Activated CD8-positive, alpha-beta memory T cell treated with anti-CD3 and anti-CD28 coated beads for 48 hours (primary cell): ENCODE measurements around the gene PLIN4.
"Not testable (repeated sequence)": the region's sequence is repeated elsewhere in the genome, so short reads cannot be mapped to it uniquely, and the experiment has no call there.

Experiments
- DNase-seq, 3 experiments: peaks; one replicate each; pipeline ENCODE4 v3.0.0-alpha.2; 2020; ENCODE audit warnings: low read depth in 2 of 3, low spot score in 2 of 3

PLIN4 gene

DNA sequence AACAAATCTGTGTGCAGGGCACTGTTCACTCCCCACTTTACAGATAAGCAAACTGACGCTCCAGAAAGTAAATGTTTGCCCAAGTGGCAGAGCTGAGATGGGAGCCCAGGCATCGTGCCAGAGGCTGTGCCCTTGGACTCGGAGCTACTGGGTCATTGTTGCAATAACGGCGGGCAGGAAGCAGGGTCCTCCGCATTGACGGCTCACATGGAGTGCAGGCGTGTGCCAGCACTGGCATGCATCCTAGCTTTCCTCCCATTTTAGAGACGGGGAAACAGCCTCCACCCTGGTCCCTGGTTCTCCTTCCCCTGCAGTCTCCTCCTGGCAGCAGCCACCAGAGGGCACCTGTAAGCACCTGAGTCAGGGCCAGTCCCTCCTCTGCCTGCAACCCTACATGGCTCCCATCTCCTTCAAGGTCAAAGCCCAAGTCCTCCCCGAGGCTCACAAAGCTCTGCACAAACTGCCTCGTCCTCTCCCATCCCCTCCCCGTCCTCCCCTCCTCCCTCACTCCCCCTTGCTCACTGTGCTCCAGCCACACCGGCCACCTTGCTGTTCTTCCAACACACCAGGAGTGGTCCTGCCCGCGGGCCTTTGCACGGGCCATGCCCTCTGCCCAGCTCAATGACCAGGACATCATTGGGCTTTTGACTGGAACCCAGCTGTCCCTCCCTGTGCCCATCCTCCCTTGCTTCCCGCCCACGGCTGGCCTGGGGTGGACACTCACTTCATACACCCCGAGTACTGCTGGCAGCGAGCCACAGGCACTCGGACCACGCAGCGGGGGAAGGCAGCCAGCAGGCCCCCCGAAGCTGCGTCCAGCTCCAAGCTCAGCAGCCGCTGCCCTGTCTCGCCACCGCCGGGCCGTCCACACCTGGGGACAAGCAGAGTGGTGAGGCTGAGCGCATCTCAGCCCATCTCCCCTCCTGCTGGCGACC lies 29.3 kb upstream of the PLIN4 start:
- no peak for DNase-seq

DNA sequence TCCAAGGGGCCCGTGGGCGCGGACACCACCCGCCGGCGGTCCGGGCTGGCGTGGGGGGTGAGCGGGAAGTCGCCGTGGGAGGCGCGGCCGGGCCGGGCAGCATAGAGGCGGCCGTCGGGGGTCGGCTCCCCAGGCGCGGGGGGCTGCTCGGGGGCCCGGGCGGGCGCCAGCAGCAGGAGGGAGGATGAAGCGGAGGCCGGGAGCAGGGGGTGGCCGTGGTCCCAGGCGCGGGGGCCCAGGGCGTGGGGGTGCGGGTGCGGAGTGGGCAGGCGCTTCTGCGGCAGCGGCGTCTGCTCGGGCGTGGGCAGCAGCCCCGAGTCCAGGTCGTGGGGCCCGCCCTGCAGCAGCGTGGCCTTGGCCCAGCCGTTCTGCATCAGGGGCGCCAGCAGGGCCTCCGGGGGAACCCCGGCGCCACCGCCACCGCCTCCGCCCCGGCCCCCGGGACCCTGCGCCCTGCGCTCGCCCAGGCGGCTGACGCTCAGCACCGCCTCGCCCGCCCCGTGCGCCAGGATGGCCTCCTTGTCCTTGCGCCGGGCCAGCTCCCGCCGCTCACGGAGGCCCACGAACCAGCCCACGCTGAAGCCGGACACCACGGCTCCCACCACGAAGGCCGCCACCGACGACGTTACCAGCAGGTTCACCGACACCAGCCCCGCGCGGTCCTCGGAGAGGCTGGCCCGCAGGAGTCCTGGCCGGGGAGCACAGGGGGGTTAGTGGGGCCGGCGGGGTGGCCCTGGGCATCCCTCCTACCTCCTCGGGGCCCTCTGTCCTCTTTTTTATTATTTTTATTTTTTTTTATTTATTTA lies 25.8 kb upstream of the PLIN4 start:
- no peak for DNase-seq

DNA sequence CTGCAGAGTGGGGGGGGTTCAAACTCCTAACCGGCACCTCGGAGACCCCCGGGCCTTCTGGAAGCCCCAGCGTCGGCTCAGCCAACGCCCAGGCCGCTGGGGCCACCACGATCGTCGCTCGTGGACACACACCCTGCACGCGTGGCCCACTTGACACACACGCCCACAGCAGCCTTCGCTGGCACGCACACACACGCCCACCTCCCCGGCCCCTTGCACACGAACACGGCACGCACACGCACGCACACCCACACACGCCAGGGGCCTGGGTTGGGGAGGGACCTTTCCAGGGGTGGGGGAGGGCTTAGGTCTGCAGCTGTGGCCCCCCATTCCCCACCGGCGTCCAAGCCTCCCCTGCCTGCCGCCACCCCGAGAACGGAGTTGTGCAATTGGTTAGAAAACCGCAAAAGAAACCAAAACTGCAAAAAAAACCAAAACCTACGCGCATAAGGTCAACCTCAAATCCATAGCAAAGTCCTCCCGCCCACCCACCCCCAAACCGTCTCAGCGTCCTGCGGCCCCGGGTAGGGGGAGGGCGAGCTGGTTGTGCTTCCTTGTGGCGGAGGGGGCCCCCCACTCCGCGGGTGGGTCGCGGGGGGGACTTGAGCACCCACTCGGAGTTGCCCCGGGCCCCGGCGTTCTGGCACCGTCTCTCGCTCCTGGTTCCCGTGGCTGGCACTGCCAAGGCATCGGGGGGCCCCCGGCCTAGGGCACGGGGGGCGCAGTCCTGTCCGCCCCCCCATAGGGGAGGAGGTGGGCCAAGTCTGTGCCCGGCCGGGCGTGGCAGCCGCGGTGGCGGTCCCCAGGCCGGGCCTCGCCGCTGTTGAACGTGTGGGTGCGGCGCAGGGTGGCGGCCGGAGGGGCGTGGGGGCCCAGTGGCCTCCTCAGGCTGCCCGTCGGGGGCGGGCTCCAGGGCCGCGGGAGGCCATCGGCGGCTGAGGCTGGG lies 24.9 kb upstream of the PLIN4 start:
- DNase-seq = no peak

DNA sequence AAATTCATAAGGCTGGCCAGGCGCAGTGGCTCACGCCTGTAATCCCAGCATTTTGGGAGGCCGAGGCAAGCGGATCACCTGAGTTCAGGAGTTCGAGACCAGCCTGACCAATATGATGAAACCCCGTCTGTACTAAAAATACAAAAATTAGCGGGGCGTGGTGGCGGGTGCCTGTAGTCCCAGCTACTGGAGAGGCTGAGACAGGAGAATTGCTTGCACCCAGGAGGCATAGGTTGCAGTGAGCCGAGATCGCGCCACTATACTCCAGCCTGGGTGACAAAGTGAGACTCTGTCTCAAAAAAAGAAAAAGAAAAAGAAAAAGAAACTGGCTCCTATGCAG lies 23.5 kb upstream of the PLIN4 start:
- not testable (repeated sequence) for DNase-seq

DNA sequence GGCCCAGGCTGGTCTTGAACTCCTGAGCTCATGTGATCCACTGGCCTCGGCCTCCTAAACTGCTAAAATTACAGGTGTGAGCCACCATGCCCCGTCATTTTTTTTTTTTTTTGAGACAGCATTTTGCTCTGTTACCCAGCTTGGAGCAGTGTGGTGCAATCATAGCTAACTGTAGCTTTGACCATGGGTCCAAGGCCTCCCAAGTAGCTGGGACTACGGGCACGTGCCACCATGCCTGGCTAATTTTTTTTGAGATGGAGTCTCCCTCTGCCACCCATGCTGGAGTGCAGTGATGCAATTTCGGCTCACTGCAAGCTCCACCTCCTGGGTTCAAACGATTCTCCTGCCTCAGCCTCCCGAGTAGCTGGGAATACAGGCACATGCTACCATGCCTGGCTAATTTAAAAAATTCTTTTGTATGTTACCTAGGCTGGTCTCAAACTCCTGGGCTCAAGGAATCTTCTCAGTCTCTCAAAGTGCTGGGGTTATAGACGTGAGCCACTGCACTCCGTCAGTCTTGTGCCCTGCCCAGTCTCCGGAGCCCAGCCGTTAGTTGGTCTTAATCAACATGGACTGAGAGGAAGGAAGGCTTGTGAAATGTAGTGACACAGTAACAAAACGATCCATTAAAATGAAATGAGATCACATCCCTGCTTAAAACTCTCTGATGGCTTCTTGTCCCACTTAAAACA lies 23.0 kb upstream of the PLIN4 start:
- DNase-seq = no peak

DNA sequence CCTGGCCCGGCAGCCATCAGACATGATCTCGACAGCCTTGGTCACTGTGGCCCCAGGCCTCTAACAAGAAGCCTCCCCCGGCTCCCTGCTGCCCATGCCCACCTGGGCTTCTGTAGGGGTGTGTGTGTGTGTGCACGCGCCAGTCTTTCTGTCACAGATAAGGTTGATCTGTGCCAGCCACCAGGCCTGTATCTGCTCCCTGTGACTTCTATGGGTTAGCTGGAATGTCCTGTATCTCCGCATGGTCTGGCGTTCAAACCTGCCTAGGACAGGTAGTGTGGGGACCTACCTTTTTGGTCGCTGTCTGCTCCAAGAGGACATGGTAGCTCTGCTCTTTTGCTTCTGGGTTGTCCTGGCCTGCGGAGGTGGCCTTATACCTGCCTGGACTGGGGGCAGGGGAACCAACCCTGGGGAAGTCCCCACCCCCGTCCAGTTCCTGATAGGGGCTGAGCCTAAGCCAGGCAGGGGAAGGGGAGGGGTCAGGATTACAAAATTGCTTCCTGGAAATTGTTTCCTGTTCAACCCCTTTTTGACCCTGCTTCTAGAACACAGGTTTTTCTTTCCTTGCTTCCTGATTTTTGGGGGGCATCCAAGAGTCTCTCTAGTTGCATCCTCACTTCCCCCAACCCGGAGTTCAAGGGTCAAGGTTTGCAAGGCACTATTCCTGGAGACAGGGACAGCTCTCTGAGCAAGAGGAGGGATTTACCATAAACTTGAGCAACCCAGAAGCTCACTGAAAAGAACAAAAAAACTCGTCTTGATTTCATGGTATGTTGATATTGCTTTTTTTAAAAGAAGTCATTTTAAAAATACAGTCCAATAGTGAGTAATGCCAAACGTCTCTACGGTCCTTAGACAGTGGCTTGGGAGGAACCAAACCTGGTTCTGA lies 21.7 kb upstream of the PLIN4 start, which contains the start of gene LRG1:
LRG1 (minus strand) TSS at position 344 of the 889 bp plus-strand sequence; CDS start at position 321, 23 bp downstream.
- no peak for DNase-seq

DNA sequence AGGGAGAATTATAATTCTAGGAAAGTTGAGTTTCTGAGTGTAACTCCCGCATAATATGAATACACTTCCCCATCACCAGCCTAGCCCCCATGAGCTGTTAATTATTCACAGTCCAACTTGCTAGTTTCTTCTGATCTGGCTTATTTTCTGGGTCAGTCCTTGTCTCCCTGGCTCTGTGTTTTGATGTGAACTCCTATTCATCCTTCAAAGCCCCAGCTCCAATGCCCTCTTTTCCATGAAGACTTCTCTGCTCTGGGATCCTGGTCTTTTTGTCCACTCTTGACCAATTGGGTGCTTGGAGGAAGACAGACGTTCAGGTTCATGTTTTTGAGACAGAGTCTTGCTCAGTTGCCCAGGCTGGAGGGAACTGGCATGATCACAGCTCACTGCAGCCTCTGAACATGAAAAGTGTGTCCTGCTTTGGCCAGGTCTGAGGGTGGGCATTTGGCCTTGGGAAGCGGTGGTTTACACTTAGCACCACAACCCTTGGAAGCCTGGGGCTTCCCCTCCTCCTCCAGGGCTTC lies 20.9 kb upstream of the PLIN4 start:
- DNase-seq = no peak

DNA sequence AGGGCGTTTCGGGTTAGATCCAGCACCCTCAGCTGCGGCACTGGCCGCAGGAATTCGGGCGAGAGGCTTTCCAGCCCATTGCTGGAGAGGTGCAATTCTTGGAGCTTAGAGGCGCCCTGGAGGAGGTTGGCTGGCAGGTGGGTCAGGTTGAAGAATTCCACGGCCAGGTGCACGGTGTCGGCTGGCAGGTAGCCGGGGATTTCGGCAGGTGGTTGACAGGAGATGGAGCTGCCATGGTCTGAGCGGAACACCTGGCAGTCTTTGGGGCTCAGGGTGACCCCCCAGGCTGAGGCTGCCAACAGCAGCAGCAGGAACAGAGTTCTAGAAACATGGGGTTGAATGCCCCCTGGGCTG lies 20.3 kb upstream of the PLIN4 start:
- no peak for DNase-seq

DNA sequence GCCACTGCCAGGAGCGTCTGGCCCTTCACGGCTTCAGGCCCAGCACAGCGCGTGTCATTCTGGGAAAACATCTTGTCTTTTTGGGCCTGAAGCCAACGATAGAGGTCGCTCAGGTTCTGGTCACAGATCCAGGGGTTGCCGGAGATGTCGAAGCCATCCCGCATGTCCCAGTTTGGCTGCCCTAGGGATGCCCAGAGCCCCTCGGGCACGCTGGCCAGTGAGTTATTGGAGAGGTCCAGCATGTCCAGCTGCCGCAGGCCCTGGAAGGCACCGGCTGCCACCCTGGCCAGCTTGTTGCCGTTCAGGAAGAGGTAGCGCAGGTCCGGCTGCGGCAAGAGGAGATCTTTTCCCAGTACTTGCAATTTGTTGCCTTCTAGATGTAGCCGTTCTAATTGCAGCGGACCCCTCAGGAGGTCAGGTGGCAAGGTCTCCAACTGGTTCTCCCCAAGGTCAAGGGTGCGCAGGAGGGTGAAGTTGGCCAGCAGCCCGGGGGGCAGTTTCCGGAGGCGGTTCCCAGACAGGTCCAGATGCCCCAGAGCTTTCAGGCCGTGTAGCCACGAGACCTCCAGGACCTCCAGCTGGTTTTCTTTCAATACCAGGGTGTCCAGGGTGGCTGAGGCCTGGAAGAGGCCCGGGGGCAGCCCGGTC lies 19.8 kb upstream of the PLIN4 start:
- no peak for DNase-seq

DNA sequence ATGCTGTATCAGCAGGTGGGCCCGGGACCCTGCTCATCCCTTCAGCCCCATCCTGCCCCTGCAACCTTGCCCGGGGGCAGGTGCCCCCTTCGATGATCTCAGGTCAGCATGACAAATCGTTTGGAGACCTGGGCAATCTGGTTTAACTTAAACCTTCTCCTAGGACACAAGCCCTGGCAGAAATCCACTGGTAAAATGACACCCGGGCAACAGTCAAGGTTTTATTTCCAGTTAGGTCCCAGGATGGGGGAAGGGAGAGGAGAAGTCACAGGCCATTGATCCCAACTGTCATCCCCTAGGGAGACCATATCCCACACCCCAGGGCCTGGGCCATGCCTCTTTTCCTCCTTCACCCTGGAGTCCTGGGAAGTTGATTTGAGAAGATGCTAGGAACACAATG lies 18.5 kb upstream of the PLIN4 start:
- DNase-seq = no peak

DNA sequence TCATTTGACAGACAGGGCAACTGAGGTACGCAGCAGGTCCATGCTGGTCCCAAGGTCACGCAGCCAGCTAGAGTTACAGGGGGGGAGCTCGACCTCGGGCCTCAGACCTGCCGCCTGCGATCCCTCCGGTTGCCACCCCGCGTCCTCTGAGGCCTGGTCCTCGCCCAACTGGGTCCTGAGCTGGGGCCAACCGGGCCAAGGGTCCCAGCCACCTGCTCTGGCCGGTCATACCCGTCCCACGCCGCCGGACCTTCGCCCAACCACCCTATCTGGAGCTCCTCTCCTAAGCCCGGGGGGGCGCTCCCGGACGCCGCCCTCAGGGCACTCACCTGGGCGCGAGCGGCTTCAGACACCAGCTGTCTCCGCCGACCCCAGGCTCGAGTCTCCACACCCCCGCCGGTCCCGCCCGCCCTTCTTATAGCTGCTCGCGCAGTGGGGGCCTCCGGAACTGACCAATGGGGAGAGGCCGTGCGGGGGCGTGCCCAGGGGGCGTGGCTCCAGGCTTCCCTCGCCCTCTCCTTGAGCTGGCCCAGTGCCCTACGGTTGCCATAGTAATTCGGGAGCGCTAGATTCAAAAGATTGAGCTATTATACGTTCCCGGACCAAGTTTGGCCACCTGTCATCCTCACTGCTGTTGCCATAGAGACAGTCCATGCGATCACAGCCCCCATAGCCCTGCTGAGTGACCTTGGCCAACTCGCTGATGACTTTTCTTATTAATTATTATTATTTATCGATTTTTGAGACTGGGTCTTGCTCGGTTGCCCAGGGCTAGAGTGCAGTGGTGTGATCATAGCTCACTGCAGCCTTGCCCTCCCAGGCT lies 16.8 kb upstream of the PLIN4 start, which contains the start of gene PLIN5:
PLIN5 (minus strand) TSS at position 389 of the 823 bp plus-strand sequence. CDS start 1,150 bp downstream, outside the sequence.
- no peak for DNase-seq

DNA sequence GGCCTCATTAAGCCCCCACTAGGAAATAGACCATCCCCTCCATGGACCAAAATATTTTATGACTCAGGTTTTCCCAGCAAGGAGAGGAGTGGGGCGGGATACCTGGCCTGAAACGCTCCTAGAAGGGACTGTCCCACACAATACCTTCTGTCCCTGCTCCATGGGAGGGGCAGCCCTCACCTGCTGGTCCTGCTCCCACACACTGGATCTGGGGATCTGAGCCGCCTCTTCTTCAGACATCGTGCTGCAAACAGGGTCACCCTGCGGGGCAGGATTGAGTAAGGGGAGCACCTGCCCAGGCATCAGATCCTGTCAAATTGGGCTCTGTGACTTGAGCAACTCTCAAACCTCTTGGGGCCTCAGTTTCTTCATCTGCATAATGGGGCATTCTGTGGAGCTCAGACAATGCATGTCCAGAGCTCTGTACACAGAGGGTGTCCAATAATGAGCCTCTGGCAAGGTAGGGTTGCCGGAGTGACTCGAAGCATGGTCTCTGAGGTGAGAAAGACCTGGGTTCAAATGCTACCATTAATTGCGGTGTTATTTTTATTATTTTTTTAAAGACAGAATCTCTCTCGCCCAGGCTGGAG lies 15.6 kb upstream of the PLIN4 start:
- DNase-seq = no peak

DNA sequence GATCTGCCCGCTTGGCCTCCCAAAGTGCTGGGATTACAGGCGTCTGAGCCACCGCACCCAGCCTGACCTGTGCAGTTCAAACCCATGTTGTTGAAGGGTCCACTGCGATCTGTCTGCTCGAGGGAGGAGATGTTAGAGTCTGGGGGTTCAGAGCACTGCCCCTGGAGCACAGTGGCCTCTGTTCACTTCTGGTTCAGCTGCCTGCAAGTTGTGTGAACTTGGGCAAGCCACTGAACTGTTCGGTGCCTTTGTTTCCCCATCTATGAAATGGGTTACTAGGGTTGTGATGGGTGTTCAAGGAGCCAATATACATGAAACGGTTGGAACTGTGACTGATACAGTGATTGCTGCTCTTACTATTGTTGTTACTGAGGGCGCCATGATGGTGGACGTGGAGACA lies 15.0 kb upstream of the PLIN4 start:
- no peak for DNase-seq

DNA sequence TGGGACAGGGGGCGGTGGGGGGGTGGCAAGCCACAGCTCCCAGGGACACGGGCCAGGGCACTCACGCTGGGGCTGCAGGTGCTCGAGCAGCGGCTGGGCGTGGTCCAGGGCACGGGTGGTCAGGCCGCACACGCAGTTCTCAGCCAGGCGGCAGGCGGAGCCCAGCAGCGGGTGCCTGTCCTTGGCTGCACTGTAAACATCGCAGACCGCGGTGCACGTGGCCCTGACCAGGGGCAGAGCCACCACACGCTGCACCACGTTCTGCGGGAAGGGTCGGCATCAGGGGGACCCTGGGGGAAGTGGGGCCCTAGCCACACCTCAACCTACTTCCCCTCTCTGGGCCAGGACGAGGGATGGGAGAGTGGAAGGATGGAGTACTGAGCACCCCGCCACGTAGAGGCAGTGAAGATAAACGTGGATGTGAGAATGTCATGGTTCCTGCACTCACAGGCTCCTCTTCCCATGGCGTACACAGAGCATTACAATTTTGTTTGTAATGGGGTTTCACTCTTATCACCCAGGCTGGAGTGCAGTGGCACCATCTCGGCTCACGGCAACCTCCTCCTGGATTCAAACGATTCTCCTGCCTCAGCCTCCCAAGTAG lies 13.4 kb upstream of the PLIN4 start:
- DNase-seq = no peak

DNA sequence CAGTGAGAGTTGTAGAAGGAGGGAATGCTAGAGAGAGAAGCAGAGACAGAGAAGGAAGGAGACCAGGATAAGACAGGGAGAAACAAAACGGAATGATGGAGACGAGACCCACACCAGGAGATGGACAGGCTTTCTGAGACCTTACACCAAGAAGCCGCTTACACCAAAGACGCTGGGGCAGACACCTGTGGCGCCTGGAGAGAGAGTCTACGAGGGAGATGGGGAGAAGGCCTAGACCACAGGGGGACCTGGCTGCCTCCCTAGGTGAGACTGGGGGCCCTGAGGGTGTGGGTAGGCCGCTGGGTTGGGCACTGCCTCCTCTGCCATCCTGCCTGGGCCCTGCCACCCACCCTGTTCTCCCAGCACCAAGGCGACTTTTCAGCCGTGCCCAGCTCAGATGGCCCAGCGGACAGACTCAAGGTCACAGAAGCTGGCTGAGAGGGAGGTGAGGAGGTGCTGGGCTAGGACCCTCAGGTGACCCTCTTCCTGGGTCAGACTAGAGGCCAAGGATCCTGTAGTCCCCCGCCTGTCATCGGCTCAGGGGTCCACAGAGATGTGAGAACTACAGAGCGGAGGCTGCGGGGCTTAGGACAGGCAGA lies 11.7 kb upstream of the PLIN4 start:
- DNase-seq = no peak

DNA sequence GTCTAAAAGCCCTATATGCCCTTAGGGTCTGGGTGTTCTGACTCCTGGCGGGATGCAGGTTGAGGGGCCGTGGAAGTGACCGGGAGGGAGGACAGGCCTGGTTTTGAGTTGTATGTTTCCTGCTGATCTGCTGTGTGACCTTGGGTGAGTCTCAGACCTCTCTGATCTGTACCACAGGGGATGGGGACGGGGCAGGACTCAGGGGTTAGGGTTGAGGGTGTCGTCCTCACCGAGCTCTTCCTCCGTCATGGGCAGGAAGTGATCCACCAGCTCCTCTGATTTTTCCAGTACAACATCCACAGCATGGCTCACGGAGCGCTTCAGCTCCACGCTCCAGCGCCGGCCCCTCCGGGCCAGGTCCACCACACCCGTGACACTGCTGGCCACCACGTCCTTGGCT lies 10.6 kb upstream of the PLIN4 start:
- DNase-seq = no peak

DNA sequence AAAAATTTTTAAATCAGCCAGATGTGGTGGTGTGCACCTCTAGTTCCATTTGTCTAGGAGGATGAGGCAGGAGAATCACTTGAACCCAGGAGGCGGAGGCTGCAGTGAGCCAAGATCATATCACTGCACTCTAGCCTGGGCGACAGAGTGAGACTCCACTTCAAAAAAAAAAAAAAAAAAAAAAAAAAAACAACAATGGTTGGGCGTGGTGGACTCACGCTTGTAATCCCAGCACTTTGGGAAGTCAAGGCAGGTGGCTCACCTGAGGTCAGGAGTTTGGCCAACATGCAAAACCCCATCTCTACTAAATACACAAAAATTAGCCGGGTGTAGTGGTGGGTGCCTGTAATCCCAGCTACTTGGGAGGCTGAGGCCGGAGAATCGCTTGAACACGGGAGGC lies 9.1 kb upstream of the PLIN4 start:
- DNase-seq = not testable (repeated sequence)
